Measurements from ENCODE around the gene PDCD4.

DNA sequence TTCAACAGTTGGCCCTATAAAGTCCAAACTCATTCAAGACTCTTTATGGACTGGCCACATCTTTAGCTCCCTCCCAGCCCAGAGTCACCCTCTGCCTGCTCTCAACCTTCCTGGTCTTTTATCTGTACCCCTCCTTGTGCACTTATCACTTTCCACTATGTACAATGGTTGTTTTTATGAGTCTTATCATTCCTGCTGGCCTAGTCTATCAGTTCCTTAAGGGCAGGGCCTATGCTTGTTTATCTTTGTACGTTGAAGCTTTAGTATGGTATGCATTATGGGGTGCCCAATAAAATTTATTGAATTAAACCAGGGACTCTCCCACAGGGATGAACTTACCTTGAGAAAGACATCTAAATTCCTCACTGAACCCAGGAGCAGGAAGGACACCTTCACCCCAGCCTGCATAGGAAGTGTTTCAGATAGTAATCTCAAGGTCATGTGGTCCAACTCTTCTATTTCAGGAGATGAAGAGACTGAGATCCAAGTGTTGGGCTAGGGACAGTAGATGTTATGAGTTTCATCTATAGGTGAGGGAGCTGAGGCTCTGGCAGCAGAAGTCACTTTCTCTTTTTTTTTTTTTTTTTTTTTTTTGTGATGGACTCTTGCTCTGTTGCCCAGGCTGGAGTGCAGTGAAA lies 13.3 kb upstream of the PDCD4 start:
- TF ChIP-seq, protein P1, sequence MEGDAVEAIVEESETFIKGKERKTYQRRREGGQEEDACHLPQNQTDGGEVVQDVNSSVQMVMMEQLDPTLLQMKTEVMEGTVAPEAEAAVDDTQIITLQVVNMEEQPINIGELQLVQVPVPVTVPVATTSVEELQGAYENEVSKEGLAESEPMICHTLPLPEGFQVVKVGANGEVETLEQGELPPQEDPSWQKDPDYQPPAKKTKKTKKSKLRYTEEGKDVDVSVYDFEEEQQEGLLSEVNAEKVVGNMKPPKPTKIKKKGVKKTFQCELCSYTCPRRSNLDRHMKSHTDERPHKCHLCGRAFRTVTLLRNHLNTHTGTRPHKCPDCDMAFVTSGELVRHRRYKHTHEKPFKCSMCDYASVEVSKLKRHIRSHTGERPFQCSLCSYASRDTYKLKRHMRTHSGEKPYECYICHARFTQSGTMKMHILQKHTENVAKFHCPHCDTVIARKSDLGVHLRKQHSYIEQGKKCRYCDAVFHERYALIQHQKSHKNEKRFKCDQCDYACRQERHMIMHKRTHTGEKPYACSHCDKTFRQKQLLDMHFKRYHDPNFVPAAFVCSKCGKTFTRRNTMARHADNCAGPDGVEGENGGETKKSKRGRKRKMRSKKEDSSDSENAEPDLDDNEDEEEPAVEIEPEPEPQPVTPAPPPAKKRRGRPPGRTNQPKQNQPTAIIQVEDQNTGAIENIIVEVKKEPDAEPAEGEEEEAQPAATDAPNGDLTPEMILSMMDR (IDR thresholded peaks at IDR 0.05; ENCODE audit: low read depth, low read length, poor library complexity, severe bottlenecking) = no peak
- no peak for TF ChIP-seq EZH2phosphoT487 (IDR thresholded peaks at IDR 0.05; ENCODE audit: borderline replicate concordance, low read length)

Data from DOHH2 (cell line).